ENCODE measurements around the gene SLC15A1. TPM values are rescaled to one million over a fixed set of nuclear protein-coding genes. Genes with fewer than 3 reads are reported as not detected.

SLC15A1 gene
- total RNA-seq, 1 donor from 2014 or later: not detected

DNA sequence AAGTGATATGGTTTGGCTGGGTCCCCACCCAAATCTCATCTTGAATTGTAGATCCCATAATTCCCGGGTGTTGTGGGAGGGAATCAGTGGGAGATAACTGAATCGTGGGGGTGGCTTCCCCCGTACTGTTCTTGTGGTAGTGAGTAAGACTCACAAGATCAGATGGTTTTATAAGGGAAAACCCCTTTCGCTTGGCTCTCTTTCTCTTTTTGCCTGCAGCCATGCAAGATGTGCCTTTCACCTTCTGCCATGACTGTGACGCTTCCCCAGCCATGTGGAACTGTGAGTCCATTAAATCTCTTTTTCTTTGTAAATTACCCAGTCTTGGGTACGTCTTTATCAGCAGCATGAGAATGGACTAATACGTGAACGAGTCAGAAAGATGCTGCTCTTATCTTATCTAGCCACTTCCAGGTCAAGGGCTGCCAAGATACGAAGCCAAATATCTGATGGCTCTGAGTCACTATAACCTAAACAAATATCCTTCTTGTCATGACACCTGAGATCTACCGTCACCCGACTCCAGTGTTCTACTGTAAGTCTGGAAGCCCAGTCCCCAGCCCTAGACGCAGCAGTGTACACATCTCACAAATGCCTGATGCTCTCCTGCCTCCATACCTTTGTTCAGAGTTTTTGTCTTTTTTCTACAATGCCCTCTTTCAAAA lies 45.9 kb downstream of the SLC15A1 start:
- FAIRE-seq: peak; percentile 82
- DNase-seq (ENCODE audit: low read depth): peak; percentile 38
- peaks cover 1% of the 10 kb centered on the region for H3K27me3 ChIP-seq (ENCODE audit: control insufficient read depth, insufficient read depth, low read length)
- TF ChIP-seq, protein P1, sequence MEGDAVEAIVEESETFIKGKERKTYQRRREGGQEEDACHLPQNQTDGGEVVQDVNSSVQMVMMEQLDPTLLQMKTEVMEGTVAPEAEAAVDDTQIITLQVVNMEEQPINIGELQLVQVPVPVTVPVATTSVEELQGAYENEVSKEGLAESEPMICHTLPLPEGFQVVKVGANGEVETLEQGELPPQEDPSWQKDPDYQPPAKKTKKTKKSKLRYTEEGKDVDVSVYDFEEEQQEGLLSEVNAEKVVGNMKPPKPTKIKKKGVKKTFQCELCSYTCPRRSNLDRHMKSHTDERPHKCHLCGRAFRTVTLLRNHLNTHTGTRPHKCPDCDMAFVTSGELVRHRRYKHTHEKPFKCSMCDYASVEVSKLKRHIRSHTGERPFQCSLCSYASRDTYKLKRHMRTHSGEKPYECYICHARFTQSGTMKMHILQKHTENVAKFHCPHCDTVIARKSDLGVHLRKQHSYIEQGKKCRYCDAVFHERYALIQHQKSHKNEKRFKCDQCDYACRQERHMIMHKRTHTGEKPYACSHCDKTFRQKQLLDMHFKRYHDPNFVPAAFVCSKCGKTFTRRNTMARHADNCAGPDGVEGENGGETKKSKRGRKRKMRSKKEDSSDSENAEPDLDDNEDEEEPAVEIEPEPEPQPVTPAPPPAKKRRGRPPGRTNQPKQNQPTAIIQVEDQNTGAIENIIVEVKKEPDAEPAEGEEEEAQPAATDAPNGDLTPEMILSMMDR (IDR thresholded peaks at IDR 0.05; ENCODE audit: insufficient read depth, low read length, severe bottlenecking): no peak
- no peaks in the 10 kb centered on the region for H3K36me3 ChIP-seq (ENCODE audit: control insufficient read depth, insufficient read depth, low read length)
- no peak overlapping the region for H3K4me3 ChIP-seq (ENCODE audit: low read depth, low read length)

DNA sequence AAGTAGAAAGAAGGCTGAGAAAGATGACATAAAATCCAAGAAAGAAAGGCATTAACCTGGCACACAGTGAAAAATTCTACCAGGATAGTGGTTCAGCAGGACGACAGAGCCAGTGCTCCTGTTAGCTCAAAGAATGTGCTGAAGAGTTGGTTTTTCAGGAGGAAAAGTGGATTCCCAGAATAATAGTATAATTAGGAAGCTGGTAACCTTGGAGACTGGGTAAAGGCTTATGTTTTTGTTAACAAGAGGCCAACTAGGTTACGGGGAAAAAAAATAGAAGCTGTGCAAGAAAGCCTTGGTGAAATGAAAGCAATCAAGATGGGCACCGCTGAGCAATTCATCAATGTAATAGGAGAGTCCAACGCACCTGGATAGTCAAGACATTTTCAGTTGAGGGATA lies 54.7 kb downstream of the SLC15A1 start:
- H3K4me3 ChIP-seq (ENCODE audit: low read depth, low read length): no peak overlapping the region
- FAIRE-seq: no peak
- TF ChIP-seq, protein P1 (IDR thresholded peaks at IDR 0.05; ENCODE audit: insufficient read depth, low read length, severe bottlenecking): no peak

DNA sequence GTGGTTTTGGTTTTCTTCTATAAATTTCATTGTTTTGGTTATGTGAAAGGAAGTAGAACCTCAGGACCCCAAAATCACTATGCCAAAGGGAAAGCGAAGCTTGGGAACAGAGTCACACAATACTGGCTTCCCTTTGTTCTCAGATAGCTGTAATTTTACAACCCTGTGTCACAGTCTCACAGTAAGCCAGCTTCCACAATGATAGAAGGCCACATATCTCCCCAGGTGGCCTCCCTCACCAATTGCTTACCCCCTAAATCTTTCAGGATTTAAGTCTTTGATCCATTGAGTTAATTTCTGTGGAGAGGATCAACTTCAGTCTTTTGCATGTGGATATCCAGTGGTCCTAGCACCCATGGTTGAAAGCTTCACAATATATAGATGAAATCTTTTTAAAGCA lies 58.7 kb downstream of the SLC15A1 start:
- H3K36me3 ChIP-seq (ENCODE audit: control insufficient read depth, insufficient read depth, low read length): no peaks in the 10 kb centered on the region
- DNase-seq (ENCODE audit: low read depth) (no peak), FAIRE-seq (no peak)
- H3K4me3 ChIP-seq (ENCODE audit: low read depth, low read length): no peak overlapping the region
- peaks cover 1% of the 10 kb centered on the region for H3K27me3 ChIP-seq (ENCODE audit: control insufficient read depth, insufficient read depth, low read length)
- TF ChIP-seq, protein P1 (IDR thresholded peaks at IDR 0.05; ENCODE audit: insufficient read depth, low read length, severe bottlenecking): no peak

More for the DNA sequence above, 54.7 kb downstream of the SLC15A1 start:
- no peak for DNase-seq (ENCODE audit: low read depth)
- H3K27me3 ChIP-seq (ENCODE audit: control insufficient read depth, insufficient read depth, low read length): peaks cover 1% of the 10 kb centered on the region
- H3K36me3 ChIP-seq (ENCODE audit: control insufficient read depth, insufficient read depth, low read length): no peaks in the 10 kb centered on the region

DNA sequence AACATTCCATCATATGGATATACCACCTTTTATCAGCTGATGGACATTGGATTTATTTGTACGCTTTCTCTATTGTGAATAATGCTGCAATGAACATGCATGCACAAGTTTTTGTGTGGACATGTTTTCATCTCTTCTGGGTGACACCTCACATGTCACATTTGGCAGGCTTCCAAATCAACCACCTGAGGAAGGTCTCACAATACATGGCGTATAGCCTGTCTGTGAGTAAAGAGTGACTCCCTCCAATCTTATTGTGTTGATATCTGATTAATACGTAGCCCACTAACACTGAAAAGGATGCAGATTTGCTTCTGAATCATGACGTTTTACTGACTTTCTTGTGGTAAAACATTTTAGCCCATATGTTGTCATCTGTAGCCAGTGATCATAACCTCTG lies 61.1 kb downstream of the SLC15A1 start:
- Histone ChIP-seq H3K27me3 (ENCODE audit: control insufficient read depth, insufficient read depth, low read length) (peaks cover 1% of the 10 kb centered on the region), H3K36me3 (ENCODE audit: control insufficient read depth, insufficient read depth, low read length) (no peaks in the 10 kb centered on the region), H3K4me3 (ENCODE audit: low read depth, low read length) (no peak overlapping the region)
- TF ChIP-seq, protein P1 (IDR thresholded peaks at IDR 0.05; ENCODE audit: insufficient read depth, low read length, severe bottlenecking): no peak
- FAIRE-seq (no peak), DNase-seq (ENCODE audit: low read depth) (peak; percentile 98)

DNA sequence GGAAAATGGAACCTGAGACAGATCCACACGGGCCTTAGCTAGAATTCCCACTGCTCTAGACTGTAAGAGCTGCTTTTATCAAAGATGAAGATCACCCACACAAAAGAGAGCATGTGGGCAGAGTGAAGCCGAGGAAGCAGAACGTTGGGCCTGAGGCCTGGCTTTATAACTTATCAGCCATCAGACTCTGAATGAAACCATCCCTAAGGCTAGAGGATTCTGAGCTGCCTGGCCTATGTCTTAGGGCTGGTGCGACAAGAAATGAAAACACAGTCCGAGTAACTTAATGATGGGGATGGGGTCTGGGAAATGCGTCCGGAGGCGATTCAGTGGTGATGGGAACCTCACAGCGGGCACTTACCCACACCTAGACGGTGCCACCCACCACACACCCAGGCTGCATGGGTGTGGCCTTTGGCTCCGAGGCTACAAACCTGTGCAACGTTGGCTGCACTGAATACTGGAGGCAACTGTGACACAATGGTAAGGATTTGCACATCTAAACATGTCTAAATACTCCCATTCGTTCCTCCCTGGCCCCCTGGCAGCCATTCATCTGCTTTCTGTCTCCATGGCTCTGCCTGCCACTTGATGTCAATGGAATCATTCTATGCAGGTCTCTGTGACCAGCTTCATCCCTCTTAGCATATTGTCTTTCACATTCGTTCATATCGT lies 62.0 kb downstream of the SLC15A1 start:
- H3K36me3 ChIP-seq (ENCODE audit: control insufficient read depth, insufficient read depth, low read length): no peaks in the 10 kb centered on the region
- peaks cover 1% of the 10 kb centered on the region for H3K27me3 ChIP-seq (ENCODE audit: control insufficient read depth, insufficient read depth, low read length)
- DNase-seq (ENCODE audit: low read depth) (no peak), FAIRE-seq (peak; percentile 82)
- H3K4me3 ChIP-seq (ENCODE audit: low read depth, low read length): no peak overlapping the region
- TF ChIP-seq, protein P1 (IDR thresholded peaks at IDR 0.05; ENCODE audit: insufficient read depth, low read length, severe bottlenecking): no peak

Data from bronchial epithelial cell (primary cell).